Measurements from ENCODE around the gene IL19. TPM values are rescaled to one million over a fixed set of nuclear protein-coding genes. Genes with fewer than 3 reads are reported as not detected.
"Not testable (repeated sequence)": the region's sequence is repeated elsewhere in the genome, so short reads cannot be mapped to it uniquely, and the experiment has no call there.

The IL19 gene
- polyA plus RNA-seq, 4 donors = 0.39 to 0.82 (median 0.60) TPM

DNA sequence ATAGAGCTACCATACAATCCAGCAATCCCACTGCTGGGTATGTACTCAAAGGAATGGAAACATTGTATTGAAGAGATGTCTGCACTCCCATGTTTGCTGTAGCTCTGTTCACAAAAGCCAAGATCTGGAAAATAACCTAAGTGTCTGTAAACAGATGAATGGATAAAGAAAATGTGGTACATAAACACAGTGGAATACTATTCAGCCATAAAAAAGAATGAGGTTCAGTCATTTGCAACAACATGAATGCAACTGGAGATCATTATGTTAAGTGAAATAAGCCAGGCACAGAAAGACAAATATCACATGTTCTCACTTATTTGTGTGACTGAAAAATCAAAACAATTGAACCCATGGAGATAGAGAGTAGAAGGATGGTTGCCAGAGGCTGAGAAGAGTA is 83.1 kb downstream of the IL19 start:
- not testable (repeated sequence) for DNase-seq (ENCODE audit: low read depth in 4 of 4, low spot score in 3 of 4)

GRCh38 chr1:206854401-206855129 is 84.0 kb downstream of the IL19 start:
- DNase-seq (ENCODE audit: low read depth in 4 of 4, low spot score in 3 of 4) = no peak

GRCh38 chr1:206855859-206856258 is 85.3 kb downstream of the IL19 start:
- DNase-seq (ENCODE audit: low read depth in 4 of 4, low spot score in 3 of 4) = no peak

GRCh38 chr1:206856674-206857464 is 86.3 kb downstream of the IL19 start:
- DNase-seq (ENCODE audit: low read depth in 4 of 4, low spot score in 3 of 4) = no peak

DNA sequence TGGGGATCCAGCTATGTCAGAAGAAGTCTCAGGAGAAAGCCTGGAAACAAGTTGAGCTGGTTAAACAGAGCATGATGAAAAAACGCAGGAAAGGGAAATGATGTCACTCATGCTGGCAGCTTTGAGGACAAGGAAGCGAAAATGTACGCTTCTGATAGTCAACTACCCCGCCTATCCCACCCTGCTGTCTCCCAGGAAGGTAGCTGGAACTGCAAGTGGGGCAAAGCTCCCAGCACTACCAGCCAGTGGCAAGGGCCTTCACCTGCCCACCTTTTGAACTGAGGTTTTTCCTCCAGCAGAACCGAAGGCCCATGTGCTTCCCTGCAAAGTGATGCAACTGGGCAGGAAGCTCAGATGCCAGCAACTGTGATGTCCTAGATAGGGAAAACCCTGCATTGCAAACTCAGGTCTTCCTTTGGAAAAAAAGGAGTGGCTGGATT is 88.5 kb downstream of the IL19 start:
- no peak for DNase-seq (ENCODE audit: low read depth in 4 of 4, low spot score in 3 of 4)

GRCh38 chr1:206860165-206860564 is 89.6 kb downstream of the IL19 start:
- no peak for DNase-seq (ENCODE audit: low read depth in 4 of 4, low spot score in 3 of 4)

GRCh38 chr1:206863266-206863665 is 92.7 kb downstream of the IL19 start:
- DNase-seq (ENCODE audit: low read depth in 4 of 4, low spot score in 3 of 4) = no peak

GRCh38 chr1:206864939-206865671 is 94.5 kb downstream of the IL19 start, which contains the start of gene IL20:
TSS of gene IL20 (plus strand) at chr1:206865623. CDS start at chr1:206865853, 230 bp downstream.
- DNase-seq (ENCODE audit: low read depth in 4 of 4, low spot score in 3 of 4) = peak in 2 of 4 donors; percentile 16 to 25

DNA sequence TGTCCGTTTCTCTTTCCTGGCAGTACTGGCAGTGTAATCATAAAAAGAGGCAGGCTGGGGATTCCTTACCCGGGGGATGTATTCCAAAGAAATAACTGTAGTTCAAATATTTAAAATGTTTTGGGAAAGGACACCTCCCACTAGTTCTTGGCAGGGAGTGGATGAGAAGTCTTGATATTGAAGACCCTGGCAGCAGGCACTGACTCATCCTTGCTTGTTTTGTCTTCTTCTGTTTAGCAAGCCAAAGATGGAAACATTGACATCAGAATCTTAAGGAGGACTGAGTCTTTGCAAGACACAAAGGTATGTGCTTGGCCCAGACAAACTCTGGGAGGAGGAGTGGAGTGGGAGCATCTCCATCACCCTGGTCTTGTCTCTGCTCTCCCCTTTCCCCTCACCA is 95.5 kb downstream of the IL19 start:
- DNase-seq (ENCODE audit: low read depth in 4 of 4, low spot score in 3 of 4) = no peak

- DNase-seq (ENCODE audit: low read depth in 4 of 4, low spot score in 3 of 4) = no peak
Observed at GRCh38 chr1:206867239-206867638, 96.7 kb downstream of the IL19 start.

GRCh38 chr1:206867716-206868115 is 97.1 kb downstream of the IL19 start:
- DNase-seq (ENCODE audit: low read depth in 4 of 4, low spot score in 3 of 4) = no peak

DNA sequence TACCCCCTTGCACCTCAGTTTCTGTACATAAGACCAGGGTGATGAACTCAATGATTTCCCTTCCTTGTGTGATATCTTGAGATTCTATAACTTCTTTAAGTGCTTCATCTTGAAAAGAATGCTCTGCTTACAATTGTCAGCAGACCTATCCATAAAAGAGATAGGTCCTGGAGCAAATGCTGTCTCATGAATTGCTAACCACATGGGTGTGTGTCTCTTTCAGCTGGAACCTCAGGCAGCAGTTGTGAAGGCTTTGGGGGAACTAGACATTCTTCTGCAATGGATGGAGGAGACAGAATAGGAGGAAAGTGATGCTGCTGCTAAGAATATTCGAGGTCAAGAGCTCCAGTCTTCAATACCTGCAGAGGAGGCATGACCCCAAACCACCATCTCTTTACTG is 97.7 kb downstream of the IL19 start:
- DNase-seq (ENCODE audit: low read depth in 4 of 4, low spot score in 3 of 4) = no peak

GRCh38 chr1:206872139-206872538 is 101.6 kb downstream of the IL19 start:
- no peak for DNase-seq (ENCODE audit: low read depth in 4 of 4, low spot score in 3 of 4)

GRCh38 chr1:206873603-206874188 is 103.1 kb downstream of the IL19 start:
- DNase-seq (ENCODE audit: low read depth in 4 of 4, low spot score in 3 of 4) = no peak

- DNase-seq (ENCODE audit: low read depth in 4 of 4, low spot score in 3 of 4) = no peak
Observed at GRCh38 chr1:206875752-206876377, 105.3 kb downstream of the IL19 start.

GRCh38 chr1:206878456-206878855 is 107.9 kb downstream of the IL19 start:
- DNase-seq (ENCODE audit: low read depth in 4 of 4, low spot score in 3 of 4) = no peak

- DNase-seq (ENCODE audit: low read depth in 4 of 4, low spot score in 3 of 4) = no peak
Observed at GRCh38 chr1:206880314-206880713, 109.7 kb downstream of the IL19 start.

DNA sequence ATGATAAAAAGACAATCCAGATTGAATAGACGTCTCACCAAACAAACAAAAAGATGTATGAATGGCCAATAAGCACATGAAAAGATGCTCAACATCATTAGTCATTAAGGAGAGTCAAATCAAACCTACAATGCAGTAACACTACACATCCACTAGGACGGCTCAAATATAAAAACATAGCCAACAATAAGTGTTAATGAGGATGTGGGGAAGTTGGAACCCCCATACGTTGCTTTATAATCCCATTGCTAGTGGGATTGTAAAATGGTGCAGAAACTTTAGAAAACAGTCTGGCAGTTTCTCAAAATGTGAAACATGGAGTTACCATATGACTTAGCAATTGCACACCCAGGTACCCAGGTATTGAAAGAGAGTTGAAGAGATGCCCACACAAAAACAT is 112.0 kb downstream of the IL19 start:
- DNase-seq (ENCODE audit: low read depth in 4 of 4, low spot score in 3 of 4) = no peak

- DNase-seq (ENCODE audit: low read depth in 4 of 4, low spot score in 3 of 4) = no peak
Observed at GRCh38 chr1:206883160-206883559, 112.6 kb downstream of the IL19 start.

DNA sequence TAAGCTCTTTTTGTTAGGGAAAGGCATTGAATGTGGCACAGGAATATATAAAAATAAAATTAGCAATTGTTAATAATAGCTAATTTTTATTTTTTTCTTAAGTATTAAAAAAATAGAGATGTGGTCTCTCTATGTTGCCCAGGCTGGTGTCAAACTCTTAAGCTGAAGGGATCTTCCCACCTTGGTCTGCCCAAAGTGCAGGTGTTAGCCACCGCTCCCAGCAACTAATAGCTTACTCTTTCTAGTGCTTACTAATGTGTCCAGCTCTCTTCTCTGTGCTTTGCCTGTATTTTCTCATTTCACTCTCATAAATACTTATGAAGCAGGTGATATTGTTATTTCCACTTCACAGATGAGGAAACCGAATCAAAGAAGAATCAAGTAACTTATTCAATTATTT is 113.3 kb downstream of the IL19 start:
- no peak for DNase-seq (ENCODE audit: low read depth in 4 of 4, low spot score in 3 of 4)

Measured in right renal pelvis (tissue), 4 donors.